ENCODE results near the gene SP4. TPM values are rescaled to one million over a fixed set of nuclear protein-coding genes. Genes with fewer than 3 reads are reported as not detected.

Gene SP4
- total and polyA plus RNA-seq, 2 experiments from 2014 or later: 11.9 to 41.6 TPM

GRCh38 chr7:21417647-21418046 is 10.2 kb upstream of the SP4 start (continued):
- TF ChIP-seq STAT1 (IDR thresholded peaks at IDR 0.05; ENCODE audit: unreplicated experiment) (no peak), EZH2 (IDR thresholded peaks at IDR 0.05; ENCODE audit: low read depth, unreplicated experiment) (no peak), REST (IDR thresholded peaks at IDR 0.05; ENCODE audit: unreplicated experiment) (no peak)

- Histone ChIP-seq H3K4me2 (no peak overlapping the region), H3K27ac (ENCODE audit: low read depth) (no peak overlapping the region), H2AFZ (no peak overlapping the region), H4K20me1 (replicated peaks; ENCODE audit: insufficient read depth) (no peaks in the 10 kb centered on the region), H3K79me2 (replicated peaks; ENCODE audit: insufficient read depth) (no peaks in the 10 kb centered on the region), H3K9me2 (ENCODE audit: insufficient read depth) (0 out of 2 replicates have a peak, but pooled peaks cover 3% of the 10 kb centered on the region), H3K4me3 (no peak overlapping the region), H3K27me3 (ENCODE audit: insufficient read depth) (no peaks in the 10 kb centered on the region), H3K36me3 (ENCODE audit: insufficient read depth) (no peaks in the 10 kb centered on the region), H3K4me1 (ENCODE audit: insufficient read depth) (peaks cover 14% of the 10 kb centered on the region), H3F3A (replicated peaks; ENCODE audit: low read depth) (peaks cover 8% of the 10 kb centered on the region)
- Mint-ChIP-seq H3K4me3 (no peak overlapping the region), H3K27me3 (ENCODE audit: insufficient read depth, low read depth, poor library complexity) (peaks cover 9% of the 10 kb centered on the region), H3K4me1 (peaks cover 17% of the 10 kb centered on the region), H3K27ac (no peak overlapping the region), H3K9me3 (no peaks in the 10 kb centered on the region), H3K36me3 (ENCODE audit: low read depth) (no peaks in the 10 kb centered on the region)
- ATAC-seq (no peak), DNase-seq (ENCODE audit: low spot score) (no peak)
- TF ChIP-seq REST (IDR thresholded peaks at IDR 0.05; ENCODE audit: unreplicated experiment) (no peak), EZH2 (IDR thresholded peaks at IDR 0.05; ENCODE audit: low read depth, unreplicated experiment) (no peak), ETS1 (IDR thresholded peaks at IDR 0.05) (no peak), NANOG (IDR thresholded peaks at IDR 0.05; ENCODE audit: borderline replicate concordance) (no peak), JUNB (IDR thresholded peaks at IDR 0.05; ENCODE audit: unreplicated experiment) (no peak), ZNF331 (CRISPR knock-in tag; IDR thresholded peaks at IDR 0.05; ENCODE audit: low read depth) (no peak), CTCF (conservative IDR thresholded peaks at IDR 0.05; ENCODE audit: low read depth in 2 of 2) (no peak), STAT1 (IDR thresholded peaks at IDR 0.05; ENCODE audit: unreplicated experiment) (no peak), ZNF114 (CRISPR knock-in tag; IDR thresholded peaks at IDR 0.05) (no peak), EZH2phosphoT487 (IDR thresholded peaks at IDR 0.05; ENCODE audit: unreplicated experiment) (no peak), CREB1 (CRISPR knock-in tag; IDR thresholded peaks at IDR 0.05; ENCODE audit: low read depth) (no peak)
Observed at GRCh38 chr7:21422751-21423150, 5.1 kb upstream of the SP4 start.
